HL-60 (cell line): ENCODE data around the gene STK17A.

Experiments used
- GABPA ChIP-seq: IDR thresholded peaks from 2 replicates; pipeline ENCODE4 v1.6.1; 2012; ENCODE audit warnings: low read depth
- POLR2AphosphoS5 ChIP-seq: IDR thresholded peaks from 2 replicates; pipeline ENCODE4 v1.6.1; 2012; ENCODE audit warnings: low read depth
- TF ChIP-seq, protein P1 (sequence below): IDR thresholded peaks from one replicate; pipeline ENCODE4 v1.5.1; 2011; ENCODE audit warnings: low read length, control low read depth, inconsistent platforms; ENCODE audit not compliant: insufficient read depth
- TF ChIP-seq, protein P2 (sequence below): IDR thresholded peaks from 2 replicates; pipeline ENCODE4 v1.6.1; 2012; ENCODE audit warnings: low read depth; ENCODE audit not compliant: insufficient replicate concordance

GRCh38 chr7:43584195-43584586, 1.3 kb downstream of the STK17A start:
- TF ChIP-seq POLR2AphosphoS5 (peak; percentile 34; the same call in 1 of the 2 replicates), GABPA (no peak)
- TF ChIP-seq, protein P1, sequence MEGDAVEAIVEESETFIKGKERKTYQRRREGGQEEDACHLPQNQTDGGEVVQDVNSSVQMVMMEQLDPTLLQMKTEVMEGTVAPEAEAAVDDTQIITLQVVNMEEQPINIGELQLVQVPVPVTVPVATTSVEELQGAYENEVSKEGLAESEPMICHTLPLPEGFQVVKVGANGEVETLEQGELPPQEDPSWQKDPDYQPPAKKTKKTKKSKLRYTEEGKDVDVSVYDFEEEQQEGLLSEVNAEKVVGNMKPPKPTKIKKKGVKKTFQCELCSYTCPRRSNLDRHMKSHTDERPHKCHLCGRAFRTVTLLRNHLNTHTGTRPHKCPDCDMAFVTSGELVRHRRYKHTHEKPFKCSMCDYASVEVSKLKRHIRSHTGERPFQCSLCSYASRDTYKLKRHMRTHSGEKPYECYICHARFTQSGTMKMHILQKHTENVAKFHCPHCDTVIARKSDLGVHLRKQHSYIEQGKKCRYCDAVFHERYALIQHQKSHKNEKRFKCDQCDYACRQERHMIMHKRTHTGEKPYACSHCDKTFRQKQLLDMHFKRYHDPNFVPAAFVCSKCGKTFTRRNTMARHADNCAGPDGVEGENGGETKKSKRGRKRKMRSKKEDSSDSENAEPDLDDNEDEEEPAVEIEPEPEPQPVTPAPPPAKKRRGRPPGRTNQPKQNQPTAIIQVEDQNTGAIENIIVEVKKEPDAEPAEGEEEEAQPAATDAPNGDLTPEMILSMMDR, result no peak
- TF ChIP-seq, protein P2, sequence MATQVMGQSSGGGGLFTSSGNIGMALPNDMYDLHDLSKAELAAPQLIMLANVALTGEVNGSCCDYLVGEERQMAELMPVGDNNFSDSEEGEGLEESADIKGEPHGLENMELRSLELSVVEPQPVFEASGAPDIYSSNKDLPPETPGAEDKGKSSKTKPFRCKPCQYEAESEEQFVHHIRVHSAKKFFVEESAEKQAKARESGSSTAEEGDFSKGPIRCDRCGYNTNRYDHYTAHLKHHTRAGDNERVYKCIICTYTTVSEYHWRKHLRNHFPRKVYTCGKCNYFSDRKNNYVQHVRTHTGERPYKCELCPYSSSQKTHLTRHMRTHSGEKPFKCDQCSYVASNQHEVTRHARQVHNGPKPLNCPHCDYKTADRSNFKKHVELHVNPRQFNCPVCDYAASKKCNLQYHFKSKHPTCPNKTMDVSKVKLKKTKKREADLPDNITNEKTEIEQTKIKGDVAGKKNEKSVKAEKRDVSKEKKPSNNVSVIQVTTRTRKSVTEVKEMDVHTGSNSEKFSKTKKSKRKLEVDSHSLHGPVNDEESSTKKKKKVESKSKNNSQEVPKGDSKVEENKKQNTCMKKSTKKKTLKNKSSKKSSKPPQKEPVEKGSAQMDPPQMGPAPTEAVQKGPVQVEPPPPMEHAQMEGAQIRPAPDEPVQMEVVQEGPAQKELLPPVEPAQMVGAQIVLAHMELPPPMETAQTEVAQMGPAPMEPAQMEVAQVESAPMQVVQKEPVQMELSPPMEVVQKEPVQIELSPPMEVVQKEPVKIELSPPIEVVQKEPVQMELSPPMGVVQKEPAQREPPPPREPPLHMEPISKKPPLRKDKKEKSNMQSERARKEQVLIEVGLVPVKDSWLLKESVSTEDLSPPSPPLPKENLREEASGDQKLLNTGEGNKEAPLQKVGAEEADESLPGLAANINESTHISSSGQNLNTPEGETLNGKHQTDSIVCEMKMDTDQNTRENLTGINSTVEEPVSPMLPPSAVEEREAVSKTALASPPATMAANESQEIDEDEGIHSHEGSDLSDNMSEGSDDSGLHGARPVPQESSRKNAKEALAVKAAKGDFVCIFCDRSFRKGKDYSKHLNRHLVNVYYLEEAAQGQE, result no peak
